Measurements from ENCODE around the gene SPTLC2.

The SPTLC2 gene

DNA sequence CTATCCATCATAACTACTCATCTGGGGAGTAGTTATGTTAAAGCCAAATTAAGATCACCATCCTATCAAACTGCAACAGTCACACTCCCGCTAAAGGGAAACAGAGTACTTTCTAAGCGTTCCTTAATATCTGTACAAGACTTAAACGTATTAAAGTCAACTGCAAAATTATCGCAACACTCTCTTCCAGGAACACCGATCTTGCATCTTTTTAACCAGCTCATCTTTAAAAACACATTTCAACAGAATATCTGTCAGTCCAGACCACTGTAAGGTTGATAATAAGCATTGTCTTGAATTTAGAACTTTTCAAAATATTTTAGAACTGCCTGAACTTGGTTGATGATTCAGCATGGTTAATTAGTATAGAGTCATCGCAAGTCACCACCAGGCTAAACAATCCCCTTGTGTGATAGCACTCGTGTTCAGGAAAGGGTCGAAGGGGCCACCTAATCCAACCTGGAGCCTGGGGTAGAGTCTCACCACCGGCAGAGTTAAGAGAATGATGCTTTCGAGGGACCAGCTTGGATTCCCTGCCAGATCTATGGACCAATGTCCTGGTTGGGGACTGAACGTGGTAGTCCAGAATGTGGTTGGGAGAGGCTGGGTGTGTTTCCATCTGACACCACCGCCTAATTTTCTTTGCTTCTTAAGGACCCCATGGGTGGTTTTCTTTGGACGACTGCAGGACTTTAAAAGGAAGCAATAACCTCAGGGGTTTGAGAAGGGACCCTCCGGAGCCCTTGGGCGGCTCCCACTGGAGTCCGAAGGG lies 890 bp downstream of the SPTLC2 start:
- peak in 2 of 3 donors; percentile 64 to 71 for DNase-seq
- Histone ChIP-seq H3K4me3 (ENCODE audit: control insufficient read depth in 1 of 7, extremely low read depth in 1 of 7, insufficient read depth in 4 of 7, low read depth in 2 of 7, low read length in 6 of 7) (peak overlapping the region; percentile 80 to 99 (median 95)), H3K36me3 (ENCODE audit: control insufficient read depth in 4 of 4, insufficient read depth in 4 of 4, low read length in 3 of 4) (peaks cover 0 to 8% (median 0%) of the 10 kb centered on the region in 4 experiments), H3K27ac (ENCODE audit: insufficient read depth in 1 of 2, low read depth in 1 of 2, low read length in 2 of 2, poor library complexity in 1 of 2, severe bottlenecking in 2 of 2) (peak overlapping the region; percentile 70 to 83), H3K4me1 (ENCODE audit: control extremely low read depth in 1 of 4, control insufficient read depth in 4 of 4, insufficient read depth in 4 of 4, low read length in 3 of 4) (peaks cover 18 to 34% (median 26%) of the 10 kb centered on the region in 4 experiments), H3K27me3 (replicated peaks in 2 of 5; ENCODE audit: control insufficient read depth in 4 of 5, insufficient read depth in 5 of 5, low read length in 4 of 5) (no peaks in the 10 kb centered on the region), H3K9me3 (ENCODE audit: control extremely low read depth in 1 of 5, control insufficient read depth in 4 of 5, insufficient read depth in 2 of 5, low read depth in 1 of 5, low read length in 4 of 5) (no peaks in the 10 kb centered on the region)
- WGBS (ENCODE audit: insufficient coverage): 0% methylated on average over 11 of the region's 16 CpGs
- ChIA-PET POLR2A (no interaction called here), CTCF (interaction anchor here (1.3 to 1.7 kb wide), 3 partner anchors 21 to 156 kb away, joined by 3 to 4 read pairs (median 3); no protein-coding TSS in a partner anchor)

DNA sequence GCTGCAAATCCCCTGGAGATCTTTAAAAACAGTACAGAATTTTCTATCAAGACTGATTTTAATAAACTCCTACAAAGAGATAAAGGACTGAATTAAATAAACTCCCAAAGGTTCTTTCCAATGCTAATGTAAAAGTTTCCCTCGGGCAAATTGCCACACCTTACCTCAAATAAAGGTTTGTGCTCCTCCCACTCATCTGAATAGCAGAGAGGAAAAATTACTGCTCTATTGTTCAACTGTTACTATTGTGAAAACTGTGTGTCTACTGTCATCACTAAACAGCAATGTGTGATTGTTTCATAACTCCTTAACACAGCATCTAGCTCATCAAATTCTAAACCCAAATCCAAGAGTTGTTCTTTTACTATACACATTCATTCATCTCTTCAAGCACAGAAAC lies 3.2 kb downstream of the SPTLC2 start:
- Histone ChIP-seq H3K27ac (ENCODE audit: insufficient read depth in 1 of 2, low read depth in 1 of 2, low read length in 2 of 2, poor library complexity in 1 of 2, severe bottlenecking in 2 of 2) (peak overlapping the region; percentile 30 to 51), H3K36me3 (ENCODE audit: control insufficient read depth in 4 of 4, insufficient read depth in 4 of 4, low read length in 3 of 4) (peaks cover 0 to 8% (median 0%) of the 10 kb centered on the region in 4 experiments), H3K4me1 (ENCODE audit: control extremely low read depth in 1 of 4, control insufficient read depth in 4 of 4, insufficient read depth in 4 of 4, low read length in 3 of 4) (peaks cover 28 to 47% (median 38%) of the 10 kb centered on the region in 4 experiments), H3K9me3 (ENCODE audit: control extremely low read depth in 1 of 5, control insufficient read depth in 4 of 5, insufficient read depth in 2 of 5, low read depth in 1 of 5, low read length in 4 of 5) (no peaks in the 10 kb centered on the region), H3K27me3 (replicated peaks in 2 of 5; ENCODE audit: control insufficient read depth in 4 of 5, insufficient read depth in 5 of 5, low read length in 4 of 5) (no peaks in the 10 kb centered on the region), H3K4me3 (ENCODE audit: control insufficient read depth in 1 of 7, extremely low read depth in 1 of 7, insufficient read depth in 4 of 7, low read depth in 2 of 7, low read length in 6 of 7) (peak overlapping the region in 3 of 7 experiments; percentile 8 to 17 (median 16))
- POLR2A ChIA-PET: no interaction called here
- no CpG with 5 or more reads among the region's 1 CpG for WGBS (ENCODE audit: insufficient coverage)
- CTCF ChIA-PET: interaction anchor here (0.9 to 2.6 kb wide), 6 partner anchors 8 to 61 kb away, joined by 3 to 9 read pairs (median 5); no protein-coding TSS in a partner anchor
- DNase-seq: no peak

GRCh38 chr14:77612011-77612620 lies 4.3 kb downstream of the SPTLC2 start:
- 76% methylated on average over 2 of the region's 2 CpGs for WGBS (ENCODE audit: insufficient coverage)
- Histone ChIP-seq H3K36me3 (ENCODE audit: control insufficient read depth in 4 of 4, insufficient read depth in 4 of 4, low read length in 3 of 4) (peaks cover 0 to 8% (median 0%) of the 10 kb centered on the region in 4 experiments), H3K27me3 (replicated peaks in 2 of 5; ENCODE audit: control insufficient read depth in 4 of 5, insufficient read depth in 5 of 5, low read length in 4 of 5) (no peaks in the 10 kb centered on the region), H3K4me1 (ENCODE audit: control extremely low read depth in 1 of 4, control insufficient read depth in 4 of 4, insufficient read depth in 4 of 4, low read length in 3 of 4) (peaks cover 37 to 57% (median 47%) of the 10 kb centered on the region in 4 experiments), H3K27ac (ENCODE audit: insufficient read depth in 1 of 2, low read depth in 1 of 2, low read length in 2 of 2, poor library complexity in 1 of 2, severe bottlenecking in 2 of 2) (peak overlapping the region in 1 of 2 experiments; percentile 51), H3K9me3 (ENCODE audit: control extremely low read depth in 1 of 5, control insufficient read depth in 4 of 5, insufficient read depth in 2 of 5, low read depth in 1 of 5, low read length in 4 of 5) (no peaks in the 10 kb centered on the region), H3K4me3 (ENCODE audit: control insufficient read depth in 1 of 7, extremely low read depth in 1 of 7, insufficient read depth in 4 of 7, low read depth in 2 of 7, low read length in 6 of 7) (peak overlapping the region in 3 of 7 experiments; percentile 11 to 19 (median 15))
- POLR2A ChIA-PET: no interaction called here
- CTCF ChIA-PET: interaction anchor here (0.7 to 2.6 kb wide), 12 partner anchors 7 to 153 kb away, joined by 3 to 9 read pairs (median 4); no protein-coding TSS in a partner anchor
- DNase-seq: no peak

DNA sequence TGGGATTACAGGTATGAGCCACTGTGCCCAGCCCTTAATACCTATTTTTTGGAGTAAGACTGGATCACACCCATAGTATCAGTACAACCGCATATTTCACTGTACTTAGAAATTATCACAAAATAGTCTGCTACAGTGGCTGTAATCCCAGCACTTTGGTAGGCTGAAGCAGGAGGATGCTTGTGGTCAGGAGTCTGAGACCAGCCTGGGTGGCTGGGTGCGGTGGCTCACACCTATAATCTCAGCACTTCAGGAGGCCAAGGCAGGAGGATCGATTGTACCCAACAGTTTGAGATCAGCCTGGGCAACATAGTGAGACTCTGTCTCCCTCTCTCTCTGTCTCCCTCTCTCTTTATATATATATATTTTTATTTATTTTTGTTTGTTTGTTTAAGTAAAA lies 5.9 kb downstream of the SPTLC2 start:
- H3K9me3 ChIP-seq (ENCODE audit: control extremely low read depth in 1 of 5, control insufficient read depth in 4 of 5, insufficient read depth in 2 of 5, low read depth in 1 of 5, low read length in 4 of 5): no peaks in the 10 kb centered on the region
- 67% methylated on average over 1 of the region's 3 CpGs for WGBS (ENCODE audit: insufficient coverage)
- peaks cover 0 to 8% (median 0%) of the 10 kb centered on the region in 4 experiments for H3K36me3 ChIP-seq (ENCODE audit: control insufficient read depth in 4 of 4, insufficient read depth in 4 of 4, low read length in 3 of 4)
- DNase-seq: no peak
- POLR2A ChIA-PET: no interaction called here
- H3K4me1 ChIP-seq (ENCODE audit: control extremely low read depth in 1 of 4, control insufficient read depth in 4 of 4, insufficient read depth in 4 of 4, low read length in 3 of 4): peaks cover 43 to 71% (median 60%) of the 10 kb centered on the region in 4 experiments
- no peaks in the 10 kb centered on the region for H3K27me3 ChIP-seq (replicated peaks in 2 of 5; ENCODE audit: control insufficient read depth in 4 of 5, insufficient read depth in 5 of 5, low read length in 4 of 5)
- CTCF ChIA-PET: no interaction called here
- H3K4me3 ChIP-seq (ENCODE audit: control insufficient read depth in 1 of 7, extremely low read depth in 1 of 7, insufficient read depth in 4 of 7, low read depth in 2 of 7, low read length in 6 of 7): no peak overlapping the region
- no peak overlapping the region for H3K27ac ChIP-seq (ENCODE audit: insufficient read depth in 1 of 2, low read depth in 1 of 2, low read length in 2 of 2, poor library complexity in 1 of 2, severe bottlenecking in 2 of 2)

- peaks cover 47 to 76% (median 64%) of the 10 kb centered on the region in 4 experiments for H3K4me1 ChIP-seq (ENCODE audit: control extremely low read depth in 1 of 4, control insufficient read depth in 4 of 4, insufficient read depth in 4 of 4, low read length in 3 of 4)
These were observed 6.5 kb downstream of the SPTLC2 start for GRCh38 chr14:77609922-77610321.

GRCh38 chr14:77607741-77608302 lies 8.6 kb downstream of the SPTLC2 start:
- 8% methylated on average over 6 of the region's 9 CpGs for WGBS (ENCODE audit: insufficient coverage)
- ChIA-PET POLR2A (interaction anchor here (1.0 kb wide), 1 partner anchor 16 kb away, joined by 4 read pairs; no protein-coding TSS in a partner anchor), CTCF (interaction anchor here (0.8 to 2.0 kb wide), 12 partner anchors 8 to 57 kb away, joined by 3 to 9 read pairs (median 4); no protein-coding TSS in a partner anchor)
- Histone ChIP-seq H3K27ac (ENCODE audit: insufficient read depth in 1 of 2, low read depth in 1 of 2, low read length in 2 of 2, poor library complexity in 1 of 2, severe bottlenecking in 2 of 2) (peak overlapping the region; percentile 43 to 85), H3K36me3 (ENCODE audit: control insufficient read depth in 4 of 4, insufficient read depth in 4 of 4, low read length in 3 of 4) (peaks cover 0 to 7% (median 1%) of the 10 kb centered on the region in 4 experiments), H3K9me3 (ENCODE audit: control extremely low read depth in 1 of 5, control insufficient read depth in 4 of 5, insufficient read depth in 2 of 5, low read depth in 1 of 5, low read length in 4 of 5) (no peaks in the 10 kb centered on the region), H3K4me1 (ENCODE audit: control extremely low read depth in 1 of 4, control insufficient read depth in 4 of 4, insufficient read depth in 4 of 4, low read length in 3 of 4) (peaks cover 45 to 83% (median 68%) of the 10 kb centered on the region in 4 experiments), H3K4me3 (ENCODE audit: control insufficient read depth in 1 of 7, extremely low read depth in 1 of 7, insufficient read depth in 4 of 7, low read depth in 2 of 7, low read length in 6 of 7) (peak overlapping the region in 6 of 7 experiments; percentile 16 to 54 (median 48)), H3K27me3 (replicated peaks in 2 of 5; ENCODE audit: control insufficient read depth in 4 of 5, insufficient read depth in 5 of 5, low read length in 4 of 5) (no peaks in the 10 kb centered on the region)
- peak; percentile 54 to 85 (median 73) for DNase-seq

More at GRCh38 chr14:77609922-77610321, 6.5 kb downstream of the SPTLC2 start:
- no peaks in the 10 kb centered on the region for H3K9me3 ChIP-seq (ENCODE audit: control extremely low read depth in 1 of 5, control insufficient read depth in 4 of 5, insufficient read depth in 2 of 5, low read depth in 1 of 5, low read length in 4 of 5)
- CTCF ChIA-PET: no interaction called here
- no peaks in the 10 kb centered on the region for H3K27me3 ChIP-seq (replicated peaks in 2 of 5; ENCODE audit: control insufficient read depth in 4 of 5, insufficient read depth in 5 of 5, low read length in 4 of 5)
- DNase-seq: peak in 1 of 3 donors; percentile 53
- H3K36me3 ChIP-seq (ENCODE audit: control insufficient read depth in 4 of 4, insufficient read depth in 4 of 4, low read length in 3 of 4): peaks cover 0 to 8% (median 0%) of the 10 kb centered on the region in 4 experiments
- H3K4me3 ChIP-seq (ENCODE audit: control insufficient read depth in 1 of 7, extremely low read depth in 1 of 7, insufficient read depth in 4 of 7, low read depth in 2 of 7, low read length in 6 of 7): no peak overlapping the region
- POLR2A ChIA-PET: no interaction called here
- H3K27ac ChIP-seq (ENCODE audit: insufficient read depth in 1 of 2, low read depth in 1 of 2, low read length in 2 of 2, poor library complexity in 1 of 2, severe bottlenecking in 2 of 2): no peak overlapping the region
- WGBS (ENCODE audit: insufficient coverage): 86% methylated on average over 1 of the region's 3 CpGs

Measured in common myeloid progenitor, CD34-positive (primary cell).